Tibial artery (tissue), 4 donors: ENCODE results near the gene PRKAG2.

Experiments used
- DNase-seq, 2 donors: peaks; one replicate each; pipeline ENCODE4 v3.0.0-alpha.2; 2019
- H3K27ac ChIP-seq, 2 donors: fragments of 200-600 bp; sonication (generic) in 1 of 2; 1 replicate in 1 of 2; 2 replicates in 1 of 2; pipeline ENCODE4 v1.5.1; 2018 to 2019; ENCODE audit warnings: mild to moderate bottlenecking in 1 of 2
- H3K27me3 ChIP-seq, 2 donors: fragments of 200-600 bp; sonication (generic) in 1 of 2; one replicate each; pipeline versions ENCODE4 v1.5.1 to v1.6.0; 2016 to 2019
- H3K36me3 ChIP-seq, 3 donors: fragments of 200-600 bp; sonication (generic) in 2 of 3; one replicate each; pipeline ENCODE4 v1.5.1; 2016 to 2019; ENCODE audit warnings: mild to moderate bottlenecking in 2 of 3
- H3K4me1 ChIP-seq, 4 donors: fragments of 200-600 bp; sonication (generic) in 2 of 4; 1 replicate in 3 of 4; 2 replicates in 1 of 4; pipeline ENCODE4 v1.5.1; 2016 to 2019
- H3K4me3 ChIP-seq, 2 donors: fragments of 200-600 bp; sonication (generic) in 1 of 2; 1 replicate in 1 of 2; 2 replicates in 1 of 2; pipeline ENCODE4 v1.5.1; 2018 to 2019; ENCODE audit warnings: mild to moderate bottlenecking in 2 of 2
- H3K9me3 ChIP-seq, 3 donors: fragments of 200-600 bp; sonication (generic) in 1 of 3; one replicate each; pipeline ENCODE4 v1.5.1; 2016 to 2019
- intact Hi-C: fragments of 100-400 bp; cut with DNase I; formaldehyde crosslinking; loops from one replicate; pipeline ENCODE4 v1.15.0; 2023; ENCODE audit warnings: low total_unique reads
- TF ChIP-seq, protein P1 (sequence below), 2 experiments: fragments of 200-600 bp in 1 of 2; fragments of 450-650 bp in 1 of 2; IDR thresholded peaks; one replicate each; pipeline ENCODE4 v1.5.1; 2017 to 2019; ENCODE audit warnings: antibody characterized with exemption in 2 of 2, mild to moderate bottlenecking in 1 of 2, moderate library complexity in 1 of 2

Gene PRKAG2

DNA sequence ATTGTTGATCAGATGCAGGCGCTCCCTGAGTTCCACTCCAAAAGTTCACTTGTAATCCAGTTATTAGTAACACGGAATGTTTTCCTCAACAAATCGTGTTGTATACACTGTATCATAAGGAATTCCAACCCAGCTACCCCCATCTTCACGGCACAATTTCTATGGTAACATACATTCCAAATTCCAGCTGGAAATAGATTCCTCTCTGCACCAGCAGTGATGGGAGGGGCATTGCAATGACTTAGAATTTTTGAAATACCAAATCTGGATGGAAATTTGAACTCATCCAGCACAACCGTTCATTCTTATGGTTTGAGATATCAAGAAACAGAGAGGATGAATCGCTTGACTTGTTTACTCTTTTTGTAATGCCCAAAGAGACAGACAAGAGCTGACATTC, 318.3 kb downstream of the PRKAG2 start:
- Histone ChIP-seq H3K27ac (no peak overlapping the region), H3K27me3 (no peaks in the 10 kb centered on the region), H3K36me3 (peaks cover 67 to 81% (median 79%) of the 10 kb centered on the region in 3 donors), H3K4me1 (peaks cover 0 to 4% (median 0%) of the 10 kb centered on the region in 4 donors), H3K4me3 (no peak overlapping the region), H3K9me3 (no peaks in the 10 kb centered on the region)
- no peak for DNase-seq
- intact Hi-C loops, result no loop called here
- TF ChIP-seq, protein P1, sequence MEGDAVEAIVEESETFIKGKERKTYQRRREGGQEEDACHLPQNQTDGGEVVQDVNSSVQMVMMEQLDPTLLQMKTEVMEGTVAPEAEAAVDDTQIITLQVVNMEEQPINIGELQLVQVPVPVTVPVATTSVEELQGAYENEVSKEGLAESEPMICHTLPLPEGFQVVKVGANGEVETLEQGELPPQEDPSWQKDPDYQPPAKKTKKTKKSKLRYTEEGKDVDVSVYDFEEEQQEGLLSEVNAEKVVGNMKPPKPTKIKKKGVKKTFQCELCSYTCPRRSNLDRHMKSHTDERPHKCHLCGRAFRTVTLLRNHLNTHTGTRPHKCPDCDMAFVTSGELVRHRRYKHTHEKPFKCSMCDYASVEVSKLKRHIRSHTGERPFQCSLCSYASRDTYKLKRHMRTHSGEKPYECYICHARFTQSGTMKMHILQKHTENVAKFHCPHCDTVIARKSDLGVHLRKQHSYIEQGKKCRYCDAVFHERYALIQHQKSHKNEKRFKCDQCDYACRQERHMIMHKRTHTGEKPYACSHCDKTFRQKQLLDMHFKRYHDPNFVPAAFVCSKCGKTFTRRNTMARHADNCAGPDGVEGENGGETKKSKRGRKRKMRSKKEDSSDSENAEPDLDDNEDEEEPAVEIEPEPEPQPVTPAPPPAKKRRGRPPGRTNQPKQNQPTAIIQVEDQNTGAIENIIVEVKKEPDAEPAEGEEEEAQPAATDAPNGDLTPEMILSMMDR (IDR thresholded peaks at IDR 0.05), result no peak

DNA sequence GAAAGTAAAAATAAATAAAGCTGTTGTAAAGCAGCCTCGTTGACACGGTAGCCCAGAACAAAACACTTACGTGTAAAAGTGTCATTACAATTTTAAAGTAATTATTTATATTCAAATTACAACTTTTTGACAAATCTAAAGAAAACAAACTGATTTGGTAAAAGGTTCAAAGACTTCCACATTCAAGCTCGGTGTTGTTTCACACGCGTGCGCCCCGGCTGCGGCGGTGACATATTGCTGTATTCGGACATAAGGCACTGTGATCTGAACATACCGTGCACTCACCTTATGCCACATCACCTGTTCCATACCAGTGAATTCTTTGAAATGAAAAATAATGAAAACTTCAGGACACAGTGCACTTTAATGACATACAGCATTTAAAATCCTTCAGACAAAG, 320.3 kb downstream of the PRKAG2 start:
- H3K27ac ChIP-seq, result no peak overlapping the region
- no peaks in the 10 kb centered on the region for H3K9me3 ChIP-seq
- peaks cover 48 to 63% (median 63%) of the 10 kb centered on the region in 3 donors for H3K36me3 ChIP-seq
- intact Hi-C loops, result no loop called here
- TF ChIP-seq, protein P1 (IDR thresholded peaks at IDR 0.05), result no peak
- no peaks in the 10 kb centered on the region for H3K27me3 ChIP-seq
- no peak for DNase-seq
- peaks cover 0 to 4% (median 3%) of the 10 kb centered on the region in 4 donors for H3K4me1 ChIP-seq
- H3K4me3 ChIP-seq, result no peak overlapping the region

DNA sequence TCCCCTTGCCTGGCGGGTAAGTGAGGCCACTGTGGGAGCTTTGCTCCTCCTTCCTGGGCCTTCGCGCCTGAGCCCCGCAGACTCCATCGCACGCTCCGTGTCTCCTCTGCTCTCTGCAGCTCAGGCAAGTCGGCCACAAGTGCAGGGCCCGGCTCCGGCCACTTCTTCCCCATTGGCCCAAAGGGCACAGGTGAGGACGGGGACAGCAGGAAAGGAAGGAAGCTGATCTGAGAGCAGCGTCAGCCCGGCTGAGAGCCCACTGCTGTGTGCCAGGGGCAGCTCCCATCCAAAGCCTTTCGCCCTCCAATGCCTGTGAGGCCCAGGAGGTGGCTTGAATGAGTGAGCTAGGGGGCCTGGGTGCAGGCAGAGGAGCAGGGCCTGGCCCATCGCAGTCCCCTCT, 323.6 kb downstream of the PRKAG2 start:
- H3K9me3 ChIP-seq, result no peaks in the 10 kb centered on the region
- intact Hi-C loops, result no loop called here

DNA sequence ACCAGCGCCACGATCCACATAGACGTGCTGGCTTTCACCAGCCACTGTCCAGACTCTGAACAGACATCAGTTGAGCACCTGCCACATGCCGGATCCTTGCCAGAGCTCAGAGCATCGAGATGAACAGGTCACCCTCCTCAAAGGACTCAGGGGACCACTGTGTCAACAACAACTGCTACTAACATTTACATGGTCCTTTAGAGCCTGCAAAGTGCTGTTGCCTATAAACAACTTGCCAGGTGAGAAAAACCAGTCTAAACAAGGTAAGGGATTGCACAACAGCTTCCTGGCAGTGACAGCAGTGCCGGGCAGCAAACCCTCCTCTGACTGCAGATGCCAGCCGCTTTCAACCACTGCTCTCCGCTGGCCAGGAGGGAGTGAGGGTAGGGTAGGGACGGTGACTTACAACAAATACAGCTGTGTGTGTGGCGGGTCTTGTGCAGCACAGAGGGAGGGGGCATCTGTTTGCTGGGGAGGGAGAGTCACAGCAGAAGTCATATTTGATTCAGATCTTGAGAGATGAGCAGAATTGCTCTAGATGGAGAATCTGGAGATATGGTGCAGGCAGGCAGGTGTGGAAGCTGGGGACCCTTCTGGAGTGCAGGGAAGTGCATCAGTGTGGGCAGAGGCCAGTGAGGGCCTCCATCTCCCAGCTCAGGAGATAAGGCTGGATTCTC, 324.4 kb downstream of the PRKAG2 start:
- Histone ChIP-seq H3K27ac (no peak overlapping the region), H3K9me3 (no peaks in the 10 kb centered on the region), H3K27me3 (no peaks in the 10 kb centered on the region), H3K4me3 (no peak overlapping the region), H3K36me3 (peaks cover 11 to 23% (median 22%) of the 10 kb centered on the region in 3 donors), H3K4me1 (peaks cover 0 to 3% (median 1%) of the 10 kb centered on the region in 4 donors)
- DNase-seq, result no peak
- intact Hi-C loops, result no loop called here
- TF ChIP-seq, protein P1 (IDR thresholded peaks at IDR 0.05), result no peak

More for the DNA sequence above, 323.6 kb downstream of the PRKAG2 start:
- DNase-seq, result no peak
- H3K27ac ChIP-seq, result no peak overlapping the region
- TF ChIP-seq, protein P1 (IDR thresholded peaks at IDR 0.05), result no peak
- peaks cover 18 to 32% (median 31%) of the 10 kb centered on the region in 3 donors for H3K36me3 ChIP-seq
- no peak overlapping the region for H3K4me3 ChIP-seq
- H3K27me3 ChIP-seq, result no peaks in the 10 kb centered on the region
- peaks cover 0 to 3% (median 2%) of the 10 kb centered on the region in 4 donors for H3K4me1 ChIP-seq

DNA sequence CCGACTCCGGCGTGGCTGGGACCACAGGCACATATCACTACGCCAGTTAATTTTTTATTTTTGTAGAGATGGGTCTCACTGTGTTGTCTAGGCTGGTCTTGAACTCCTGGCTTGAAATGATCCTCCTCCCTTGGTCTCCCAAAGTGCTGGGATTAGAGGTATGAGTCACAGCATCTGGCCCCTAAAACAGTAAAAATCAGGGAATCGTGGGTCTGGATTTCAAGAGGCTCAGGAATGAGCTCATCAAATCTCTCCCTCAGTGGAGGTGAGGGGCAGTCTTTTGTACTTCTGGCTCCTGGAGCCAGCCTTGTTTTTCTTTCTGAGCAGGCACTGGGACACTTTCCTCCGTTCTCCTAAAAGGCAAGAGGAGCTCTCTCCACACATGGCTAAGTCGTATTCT, 325.1 kb downstream of the PRKAG2 start:
- Histone ChIP-seq H3K4me1 (peaks cover 0 to 3% (median 1%) of the 10 kb centered on the region in 4 donors), H3K27me3 (no peaks in the 10 kb centered on the region), H3K27ac (no peak overlapping the region), H3K9me3 (no peaks in the 10 kb centered on the region), H3K36me3 (peaks cover 6 to 16% (median 16%) of the 10 kb centered on the region in 3 donors), H3K4me3 (no peak overlapping the region)
- TF ChIP-seq, protein P1 (IDR thresholded peaks at IDR 0.05), result no peak
- DNase-seq, result no peak
- intact Hi-C loops, result no loop called here
